Thyroid gland (tissue), 4 donors: ENCODE measurements around the gene MAGOH. TPM values are rescaled to one million over a fixed set of nuclear protein-coding genes. Genes with fewer than 3 reads are reported as not detected.
"Not testable (repeated sequence)": the region's sequence is repeated elsewhere in the genome, so short reads cannot be mapped to it uniquely, and the experiment has no call there.

ENCODE experiments used
- DNase-seq, 2 donors: peaks; one replicate each; pipeline ENCODE4 v3.0.0-alpha.2; 2019
- H3K27ac ChIP-seq, 3 donors: fragments of 200-600 bp; sonication (generic); 1 replicate in 2 of 3; 2 replicates in 1 of 3; pipeline ENCODE4 v1.5.1; 2016 to 2019; ENCODE audit warnings: mild to moderate bottlenecking in 1 of 3, moderate library complexity in 1 of 3
- H3K27me3 ChIP-seq: fragments of 200-600 bp; sonication (generic); one replicate; pipeline ENCODE4 v1.5.1; 2019
- H3K36me3 ChIP-seq, 2 donors: fragments of 200-600 bp; sonication (generic); one replicate each; pipeline ENCODE4 v1.5.1; 2016 to 2019
- H3K4me1 ChIP-seq, 2 donors: fragments of 200-600 bp; sonication (generic); one replicate each; pipeline ENCODE4 v1.5.1; 2017 to 2019
- H3K4me3 ChIP-seq, 3 donors: fragments of 200-600 bp; sonication (generic); replicated peaks in 1 of 3; 1 replicate in 2 of 3; 2 replicates in 1 of 3; pipeline ENCODE4 v1.5.1; 2016; ENCODE audit warnings: mild to moderate bottlenecking in 1 of 3
- H3K9me3 ChIP-seq: fragments of 200-600 bp; sonication (generic); one replicate; pipeline ENCODE4 v1.5.1; 2017
- CTCF ChIP-seq, 6 experiments: fragments of 200-600 bp in 3 of 6; fragments of 450-650 bp in 3 of 6; sonication (generic) in 3 of 6; IDR thresholded peaks; one replicate each; pipeline ENCODE4 v1.5.1; 2016 to 2019; ENCODE audit warnings: antibody characterized with exemption in 6 of 6, mild to moderate bottlenecking in 2 of 6, inconsistent platforms in 1 of 6, moderate library complexity in 1 of 6
- POLR2A ChIP-seq, 2 donors: fragments of 450-650 bp; IDR thresholded peaks; one replicate each; pipeline ENCODE4 v1.6.1; 2017; ENCODE audit warnings: antibody characterized with exemption in 2 of 2, mild to moderate bottlenecking in 2 of 2, moderate library complexity in 1 of 2
- WGBS, 2 donors: methylation state at CpG; one replicate each; pipeline ENCODE4 v1.1.5; 2017; 5-methylcytosine and 5-hydroxymethylcytosine counted together
- intact Hi-C: fragments of 100-400 bp; cut with DNase I; formaldehyde crosslinking; loops from one replicate; pipeline ENCODE4 v1.15.1; 2023
- total RNA-seq, 4 donors: library from RNA; depleted of rRNA; stranded (reverse); fragments of >200 nt; gene quantifications; one replicate each; pipeline ENCODE4 v1.2.3, GENCODE V29; 2016

MAGOH gene
- total RNA-seq, 4 donors from 2014 or later: 16.8 to 61.9 (median 34.4) TPM

GRCh38 chr1:53284224-53285020, 46.1 kb upstream of the MAGOH start:
- TF ChIP-seq CTCF (IDR thresholded peaks at IDR 0.05): no peak
- no peak for TF ChIP-seq POLR2A (IDR thresholded peaks at IDR 0.05)
- no peaks in the 10 kb centered on the region for H3K9me3 ChIP-seq
- intact Hi-C loops: no loop called here
- H3K27me3 ChIP-seq: no peaks in the 10 kb centered on the region
- WGBS, 2 donors: 91 to 97% methylated on average over 7 to 8 of the region's 8 CpGs
- H3K27ac ChIP-seq: no peak overlapping the region
- H3K4me3 ChIP-seq: no peak overlapping the region
- peaks cover 6 to 9% of the 10 kb centered on the region in 2 donors for H3K4me1 ChIP-seq
- H3K36me3 ChIP-seq: no peaks in the 10 kb centered on the region
- DNase-seq: no peak

GRCh38 chr1:53283156-53283555, 44.8 kb upstream of the MAGOH start:
- H3K36me3 ChIP-seq, DNase-seq, H3K4me1 ChIP-seq, H3K4me3 ChIP-seq, H3K27me3 ChIP-seq, intact Hi-C loops, H3K27ac ChIP-seq, H3K9me3 ChIP-seq: not testable (repeated sequence)
- WGBS, 2 donors: 96% methylated on average over 12 of the region's 12 CpGs

- Histone ChIP-seq H3K27me3 (no peaks in the 10 kb centered on the region), H3K27ac (no peak overlapping the region), H3K36me3 (no peaks in the 10 kb centered on the region), H3K9me3 (no peaks in the 10 kb centered on the region), H3K4me3 (no peak overlapping the region), H3K4me1 (no peaks in the 10 kb centered on the region)
- intact Hi-C loops: no loop called here
- no peak for DNase-seq
- 87 to 89% methylated on average over 9 of the region's 9 CpGs for WGBS, 2 donors
- TF ChIP-seq CTCF (IDR thresholded peaks at IDR 0.05) (no peak), POLR2A (IDR thresholded peaks at IDR 0.05) (no peak)
These were observed 42.8 kb upstream of the MAGOH start for GRCh38 chr1:53281133-53281532.

GRCh38 chr1:53280496-53280895, 42.2 kb upstream of the MAGOH start:
- H3K4me1 ChIP-seq: no peaks in the 10 kb centered on the region
- TF ChIP-seq POLR2A (IDR thresholded peaks at IDR 0.05) (no peak), CTCF (IDR thresholded peaks at IDR 0.05) (no peak)
- no peaks in the 10 kb centered on the region for H3K36me3 ChIP-seq
- no peaks in the 10 kb centered on the region for H3K27me3 ChIP-seq
- intact Hi-C loops: no loop called here
- no peak overlapping the region for H3K4me3 ChIP-seq
- no peak for DNase-seq
- H3K27ac ChIP-seq: no peak overlapping the region
- 93 to 94% methylated on average over 8 of the region's 8 CpGs for WGBS, 2 donors
- H3K9me3 ChIP-seq: no peaks in the 10 kb centered on the region

GRCh38 chr1:53279296-53280200, 41.2 kb upstream of the MAGOH start:
- H3K27me3 ChIP-seq: no peaks in the 10 kb centered on the region
- H3K27ac ChIP-seq: no peak overlapping the region
- H3K9me3 ChIP-seq: no peaks in the 10 kb centered on the region
- 85 to 89% methylated on average over 14 of the region's 14 CpGs for WGBS, 2 donors
- H3K36me3 ChIP-seq: peaks cover 0 to 1% of the 10 kb centered on the region in 2 donors
- H3K4me1 ChIP-seq: no peaks in the 10 kb centered on the region
- no peak for DNase-seq
- intact Hi-C loops: no loop called here
- TF ChIP-seq POLR2A (IDR thresholded peaks at IDR 0.05) (no peak), CTCF (IDR thresholded peaks at IDR 0.05) (no peak)
- no peak overlapping the region for H3K4me3 ChIP-seq
